ENCODE measurements around the gene CRYGB.

The CRYGB gene

DNA sequence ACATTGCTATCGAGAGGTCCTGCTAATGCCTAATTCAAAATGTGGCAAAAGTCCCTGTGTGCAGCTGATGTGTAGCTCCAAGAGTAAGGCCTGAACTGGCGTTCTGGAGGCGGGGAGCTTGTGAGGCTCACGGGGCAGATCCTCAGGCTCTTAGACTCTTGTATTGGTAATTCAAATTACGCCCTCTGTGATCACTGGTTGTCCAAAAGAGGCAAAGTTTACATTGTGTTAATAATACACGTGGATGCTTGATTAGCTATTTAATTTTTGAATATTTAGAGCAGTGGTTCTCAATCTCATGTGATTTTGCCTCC is 29.8 kb upstream of the CRYGB start:
- no peak overlapping the region for H3K27ac ChIP-seq (ENCODE audit: extremely low read depth, low read depth, low read length)
- CTCF ChIA-PET: interaction anchor here (0.5 to 3.1 kb wide), 45 partner anchors 8 to 1182 kb away, joined by 3 to 53 read pairs (median 5); partner anchors contain the start of genes C2orf80, CRYGD and IDH1
- H3K36me3 ChIP-seq (ENCODE audit: control insufficient read depth in 2 of 2, insufficient read depth in 1 of 2, low read length in 2 of 2): no peaks in the 10 kb centered on the region
- POLR2A ChIA-PET: interaction anchor here (1.7 to 2.2 kb wide), 2 partner anchors 79 to 90 kb away, joined by 3 to 16 read pairs; partner anchors contain the start of genes IDH1 and PIKFYVE
- no peaks in the 10 kb centered on the region for H3K4me1 ChIP-seq (ENCODE audit: control insufficient read depth, insufficient read depth, low read length)
- no peak overlapping the region for H3K4me3 ChIP-seq (ENCODE audit: low read depth, low read length)
- TF ChIP-seq ZNF624 (tag by site-specific recombination; IDR thresholded peaks at IDR 0.05) (no peak), ZSCAN30 (tag by site-specific recombination; IDR thresholded peaks at IDR 0.05) (no peak), ZNF121 (tag by site-specific recombination; IDR thresholded peaks at IDR 0.05) (no peak), ZNF558 (tag by site-specific recombination; IDR thresholded peaks at IDR 0.05) (no peak), ZNF843 (tag by site-specific recombination; IDR thresholded peaks at IDR 0.05) (no peak), ZNF19 (tag by site-specific recombination; IDR thresholded peaks at IDR 0.05; ENCODE audit: low read depth) (no peak), ZNF629 (tag by site-specific recombination; IDR thresholded peaks at IDR 0.05) (no peak), ZNF155 (tag by site-specific recombination; IDR thresholded peaks at IDR 0.05) (no peak), YY1 (tag by site-specific recombination; IDR thresholded peaks at IDR 0.05) (no peak), ZNF175 (tag by site-specific recombination; IDR thresholded peaks at IDR 0.05) (no peak), ZNF626 (tag by site-specific recombination; IDR thresholded peaks at IDR 0.05) (no peak), OSR2 (tag by site-specific recombination; IDR thresholded peaks at IDR 0.05) (no peak), IKZF3 (tag by site-specific recombination; IDR thresholded peaks at IDR 0.05) (no peak)
- TF ChIP-seq, protein P1, sequence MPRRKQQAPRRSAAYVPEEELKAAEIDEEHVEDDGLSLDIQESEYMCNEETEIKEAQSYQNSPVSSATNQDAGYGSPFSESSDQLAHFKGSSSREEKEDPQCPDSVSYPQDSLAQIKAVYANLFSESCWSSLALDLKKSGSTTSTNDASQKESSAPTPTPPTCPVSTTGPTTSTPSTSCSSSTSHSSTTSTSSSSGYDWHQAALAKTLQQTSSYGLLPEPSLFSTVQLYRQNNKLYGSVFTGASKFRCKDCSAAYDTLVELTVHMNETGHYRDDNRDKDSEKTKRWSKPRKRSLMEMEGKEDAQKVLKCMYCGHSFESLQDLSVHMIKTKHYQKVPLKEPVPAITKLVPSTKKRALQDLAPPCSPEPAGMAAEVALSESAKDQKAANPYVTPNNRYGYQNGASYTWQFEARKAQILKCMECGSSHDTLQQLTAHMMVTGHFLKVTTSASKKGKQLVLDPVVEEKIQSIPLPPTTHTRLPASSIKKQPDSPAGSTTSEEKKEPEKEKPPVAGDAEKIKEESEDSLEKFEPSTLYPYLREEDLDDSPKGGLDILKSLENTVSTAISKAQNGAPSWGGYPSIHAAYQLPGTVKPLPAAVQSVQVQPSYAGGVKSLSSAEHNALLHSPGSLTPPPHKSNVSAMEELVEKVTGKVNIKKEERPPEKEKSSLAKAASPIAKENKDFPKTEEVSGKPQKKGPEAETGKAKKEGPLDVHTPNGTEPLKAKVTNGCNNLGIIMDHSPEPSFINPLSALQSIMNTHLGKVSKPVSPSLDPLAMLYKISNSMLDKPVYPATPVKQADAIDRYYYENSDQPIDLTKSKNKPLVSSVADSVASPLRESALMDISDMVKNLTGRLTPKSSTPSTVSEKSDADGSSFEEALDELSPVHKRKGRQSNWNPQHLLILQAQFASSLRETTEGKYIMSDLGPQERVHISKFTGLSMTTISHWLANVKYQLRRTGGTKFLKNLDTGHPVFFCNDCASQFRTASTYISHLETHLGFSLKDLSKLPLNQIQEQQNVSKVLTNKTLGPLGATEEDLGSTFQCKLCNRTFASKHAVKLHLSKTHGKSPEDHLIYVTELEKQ (tag by site-specific recombination; IDR thresholded peaks at IDR 0.05; ENCODE audit: borderline replicate concordance): no peak
- TF ChIP-seq, protein P2, sequence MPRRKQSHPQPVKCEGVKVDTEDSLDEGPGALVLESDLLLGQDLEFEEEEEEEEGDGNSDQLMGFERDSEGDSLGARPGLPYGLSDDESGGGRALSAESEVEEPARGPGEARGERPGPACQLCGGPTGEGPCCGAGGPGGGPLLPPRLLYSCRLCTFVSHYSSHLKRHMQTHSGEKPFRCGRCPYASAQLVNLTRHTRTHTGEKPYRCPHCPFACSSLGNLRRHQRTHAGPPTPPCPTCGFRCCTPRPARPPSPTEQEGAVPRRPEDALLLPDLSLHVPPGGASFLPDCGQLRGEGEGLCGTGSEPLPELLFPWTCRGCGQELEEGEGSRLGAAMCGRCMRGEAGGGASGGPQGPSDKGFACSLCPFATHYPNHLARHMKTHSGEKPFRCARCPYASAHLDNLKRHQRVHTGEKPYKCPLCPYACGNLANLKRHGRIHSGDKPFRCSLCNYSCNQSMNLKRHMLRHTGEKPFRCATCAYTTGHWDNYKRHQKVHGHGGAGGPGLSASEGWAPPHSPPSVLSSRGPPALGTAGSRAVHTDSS (tag by site-specific recombination; IDR thresholded peaks at IDR 0.05): no peak
- TF ChIP-seq, protein P3, sequence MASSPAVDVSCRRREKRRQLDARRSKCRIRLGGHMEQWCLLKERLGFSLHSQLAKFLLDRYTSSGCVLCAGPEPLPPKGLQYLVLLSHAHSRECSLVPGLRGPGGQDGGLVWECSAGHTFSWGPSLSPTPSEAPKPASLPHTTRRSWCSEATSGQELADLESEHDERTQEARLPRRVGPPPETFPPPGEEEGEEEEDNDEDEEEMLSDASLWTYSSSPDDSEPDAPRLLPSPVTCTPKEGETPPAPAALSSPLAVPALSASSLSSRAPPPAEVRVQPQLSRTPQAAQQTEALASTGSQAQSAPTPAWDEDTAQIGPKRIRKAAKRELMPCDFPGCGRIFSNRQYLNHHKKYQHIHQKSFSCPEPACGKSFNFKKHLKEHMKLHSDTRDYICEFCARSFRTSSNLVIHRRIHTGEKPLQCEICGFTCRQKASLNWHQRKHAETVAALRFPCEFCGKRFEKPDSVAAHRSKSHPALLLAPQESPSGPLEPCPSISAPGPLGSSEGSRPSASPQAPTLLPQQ (tag by site-specific recombination; IDR thresholded peaks at IDR 0.05): no peak
- TF ChIP-seq, protein P4, sequence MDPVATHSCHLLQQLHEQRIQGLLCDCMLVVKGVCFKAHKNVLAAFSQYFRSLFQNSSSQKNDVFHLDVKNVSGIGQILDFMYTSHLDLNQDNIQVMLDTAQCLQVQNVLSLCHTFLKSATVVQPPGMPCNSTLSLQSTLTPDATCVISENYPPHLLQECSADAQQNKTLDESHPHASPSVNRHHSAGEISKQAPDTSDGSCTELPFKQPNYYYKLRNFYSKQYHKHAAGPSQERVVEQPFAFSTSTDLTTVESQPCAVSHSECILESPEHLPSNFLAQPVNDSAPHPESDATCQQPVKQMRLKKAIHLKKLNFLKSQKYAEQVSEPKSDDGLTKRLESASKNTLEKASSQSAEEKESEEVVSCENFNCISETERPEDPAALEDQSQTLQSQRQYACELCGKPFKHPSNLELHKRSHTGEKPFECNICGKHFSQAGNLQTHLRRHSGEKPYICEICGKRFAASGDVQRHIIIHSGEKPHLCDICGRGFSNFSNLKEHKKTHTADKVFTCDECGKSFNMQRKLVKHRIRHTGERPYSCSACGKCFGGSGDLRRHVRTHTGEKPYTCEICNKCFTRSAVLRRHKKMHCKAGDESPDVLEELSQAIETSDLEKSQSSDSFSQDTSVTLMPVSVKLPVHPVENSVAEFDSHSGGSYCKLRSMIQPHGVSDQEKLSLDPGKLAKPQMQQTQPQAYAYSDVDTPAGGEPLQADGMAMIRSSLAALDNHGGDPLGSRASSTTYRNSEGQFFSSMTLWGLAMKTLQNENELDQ (tag by site-specific recombination; IDR thresholded peaks at IDR 0.05; ENCODE audit: low read depth): no peak
- TF ChIP-seq, protein P5, sequence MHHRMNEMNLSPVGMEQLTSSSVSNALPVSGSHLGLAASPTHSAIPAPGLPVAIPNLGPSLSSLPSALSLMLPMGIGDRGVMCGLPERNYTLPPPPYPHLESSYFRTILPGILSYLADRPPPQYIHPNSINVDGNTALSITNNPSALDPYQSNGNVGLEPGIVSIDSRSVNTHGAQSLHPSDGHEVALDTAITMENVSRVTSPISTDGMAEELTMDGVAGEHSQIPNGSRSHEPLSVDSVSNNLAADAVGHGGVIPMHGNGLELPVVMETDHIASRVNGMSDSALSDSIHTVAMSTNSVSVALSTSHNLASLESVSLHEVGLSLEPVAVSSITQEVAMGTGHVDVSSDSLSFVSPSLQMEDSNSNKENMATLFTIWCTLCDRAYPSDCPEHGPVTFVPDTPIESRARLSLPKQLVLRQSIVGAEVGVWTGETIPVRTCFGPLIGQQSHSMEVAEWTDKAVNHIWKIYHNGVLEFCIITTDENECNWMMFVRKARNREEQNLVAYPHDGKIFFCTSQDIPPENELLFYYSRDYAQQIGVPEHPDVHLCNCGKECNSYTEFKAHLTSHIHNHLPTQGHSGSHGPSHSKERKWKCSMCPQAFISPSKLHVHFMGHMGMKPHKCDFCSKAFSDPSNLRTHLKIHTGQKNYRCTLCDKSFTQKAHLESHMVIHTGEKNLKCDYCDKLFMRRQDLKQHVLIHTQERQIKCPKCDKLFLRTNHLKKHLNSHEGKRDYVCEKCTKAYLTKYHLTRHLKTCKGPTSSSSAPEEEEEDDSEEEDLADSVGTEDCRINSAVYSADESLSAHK (tag by site-specific recombination; IDR thresholded peaks at IDR 0.05): no peak
- H3K9me3 ChIP-seq (ENCODE audit: control insufficient read depth, insufficient read depth, low read depth, low read length): no peaks in the 10 kb centered on the region

Measured in HEK293 (cell line).